K562 (cell line): Measurements from ENCODE around the gene RNPEPL1. TPM values are rescaled to one million over a fixed set of nuclear protein-coding genes. Genes with fewer than 3 reads are reported as not detected.
A peak's percentile ranks its signal among the peaks of the same experiment; 100 is the strongest.

Source experiments
- HDAC2 ChIP-seq: fragments of 450-650 bp; IDR thresholded peaks from 2 replicates; pipeline ENCODE4 v1.6.1; 2016; ENCODE audit warnings: mild to moderate bottlenecking
- MAZ ChIP-seq, 2 experiments: fragments of 450-650 bp in 1 of 2; sonication (generic) in 1 of 2; formaldehyde crosslinking; IDR thresholded peaks in 1 of 2; conservative IDR thresholded peaks in 1 of 2; 2 replicates each; pipeline versions ENCODE4 v1.4.0 to v1.5.0; 2020; ENCODE audit warnings: mild to moderate bottlenecking in 1 of 2, missing genetic modification reagents in 1 of 2
- PURB ChIP-seq: sonication (generic); formaldehyde crosslinking; IDR thresholded peaks from 2 replicates; pipeline ENCODE4 v1.9.0; 2021; ENCODE audit warnings: low read depth, mild to moderate bottlenecking, missing genetic modification reagents
- USF1 ChIP-seq: sonication (generic); formaldehyde crosslinking; IDR thresholded peaks from 2 replicates; pipeline ENCODE4 v1.9.0; 2022; ENCODE audit warnings: mild to moderate bottlenecking, missing genetic modification reagents
- XRCC3 ChIP-seq: fragments of 450-650 bp; IDR thresholded peaks from 2 replicates; pipeline ENCODE4 v1.6.1; 2017; ENCODE audit warnings: mild to moderate bottlenecking, moderate library complexity
- ZFP36 ChIP-seq: fragments of 150-350 bp; IDR thresholded peaks from 2 replicates; pipeline ENCODE4 v1.6.1; 2018; ENCODE audit warnings: low read length, low read depth; ENCODE audit not compliant: partially characterized antibody
- ZNF253 ChIP-seq: fragments of 250-450 bp; sonication (Bioruptor Pico); conservative IDR thresholded peaks from 2 replicates; pipeline ENCODE4 v1.6.1; 2021; ENCODE audit warnings: mild to moderate bottlenecking
- ZNF592 ChIP-seq: fragments of 450-650 bp; IDR thresholded peaks from 2 replicates; pipeline ENCODE4 v1.6.1; 2017; ENCODE audit warnings: antibody characterized with exemption, mild to moderate bottlenecking
- ZNF644 ChIP-seq: fragments of 200-800 bp; sonication (Bioruptor generic); IDR thresholded peaks from 2 replicates; pipeline ENCODE4 v1.6.1; 2016; ENCODE audit warnings: low read depth, missing genetic modification characterization, missing compliant biosample characterization
- polyA plus RNA-seq, 8 experiments: library from polyadenylated mRNA; depleted of rRNA in 4 of 8; stranded (reverse) in 5 of 8; unstranded in 3 of 8; fragments of >200 nt; fragmentation: Nextera tagmentation in 2 of 8; fragmentation: Illumina TruSeq in 1 of 8; extraction: Ambion mirVana in 2 of 8; extraction: Trizol in 1 of 8; gene quantifications; 2 replicates each; pipeline versions ENCODE4 v1.2.1 to v1.2.3, GENCODE V29; 2011 to 2014; ENCODE audit warnings: inconsistent platforms in 1 of 8, missing spikeins in 1 of 8
- total RNA-seq, 7 experiments: library from RNA; depleted of rRNA in 6 of 7; stranded (reverse); fragments of >200 nt in 6 of 7; fragmentation: Illumina TruSeq in 2 of 7; extraction: Trizol in 2 of 7; gene quantifications; 2 replicates each; pipeline versions ENCODE4 v1.2.1 to v1.2.3, GENCODE V29; 2011 to 2021; ENCODE audit warnings: low replicate concordance in 1 of 7
- TF ChIP-seq, protein P1 (sequence below), 3 experiments: fragments of 200-800 bp in 1 of 3; sonication (Bioruptor generic) in 1 of 3; sonication (generic) in 1 of 3; formaldehyde crosslinking in 1 of 3; IDR thresholded peaks; 2 replicates each; pipeline versions ENCODE4 v1.6.1 to v1.8.0; 2016 to 2022; ENCODE audit warnings: mild to moderate bottlenecking in 2 of 3, missing compliant biosample characterization in 2 of 3, missing genetic modification characterization in 2 of 3, missing genetic modification reagents in 1 of 3
- TF ChIP-seq, protein P2 (sequence below): fragments of 450-650 bp; IDR thresholded peaks from 2 replicates; pipeline ENCODE4 v1.6.1; 2016; ENCODE audit warnings: borderline replicate concordance
- TF ChIP-seq, protein P3 (sequence below), 2 experiments: IDR thresholded peaks; 2 replicates each; pipeline ENCODE4 v1.6.1; 2012; ENCODE audit warnings: improper control_type of control experiment in 2 of 2, low read depth in 2 of 2, low read length in 2 of 2, borderline replicate concordance in 1 of 2

Gene RNPEPL1
- total and polyA plus RNA-seq, 9 of the 15 experiments (the other 6 are each of a cell fraction or from before 2014, with no cell fraction given), result 0.07 to 38.7 (median 5.6) TPM

GRCh38 chr2:240604291-240604938 is 36.1 kb downstream of the RNPEPL1 start (continued):
- TF ChIP-seq MAZ (CRISPR knock-in tag; conservative IDR thresholded peaks at IDR 0.05 in 1 of 2, IDR thresholded peaks at IDR 0.05 in 1 of 2) (peak in 1 of 2 experiments; percentile 52; a peak in 1 of 4 replicates), ZNF644 (no peak), ZNF592 (no peak), ZNF253 (no peak), PURB (CRISPR knock-in tag) (no peak), XRCC3 (no peak), HDAC2 (0 out of 2 replicates have a peak, but pooled peaks have one; percentile 53), USF1 (CRISPR knock-in tag) (no peak), ZFP36 (no peak)
- TF ChIP-seq, protein P1, sequence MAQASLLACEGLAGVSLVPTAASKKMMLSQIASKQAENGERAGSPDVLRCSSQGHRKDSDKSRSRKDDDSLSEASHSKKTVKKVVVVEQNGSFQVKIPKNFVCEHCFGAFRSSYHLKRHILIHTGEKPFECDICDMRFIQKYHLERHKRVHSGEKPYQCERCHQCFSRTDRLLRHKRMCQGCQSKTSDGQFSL (CRISPR knock-in tag; IDR thresholded peaks at IDR 0.05), result no peak
- TF ChIP-seq, protein P1 (tag; IDR thresholded peaks at IDR 0.05), result no peak
- TF ChIP-seq, protein P2, sequence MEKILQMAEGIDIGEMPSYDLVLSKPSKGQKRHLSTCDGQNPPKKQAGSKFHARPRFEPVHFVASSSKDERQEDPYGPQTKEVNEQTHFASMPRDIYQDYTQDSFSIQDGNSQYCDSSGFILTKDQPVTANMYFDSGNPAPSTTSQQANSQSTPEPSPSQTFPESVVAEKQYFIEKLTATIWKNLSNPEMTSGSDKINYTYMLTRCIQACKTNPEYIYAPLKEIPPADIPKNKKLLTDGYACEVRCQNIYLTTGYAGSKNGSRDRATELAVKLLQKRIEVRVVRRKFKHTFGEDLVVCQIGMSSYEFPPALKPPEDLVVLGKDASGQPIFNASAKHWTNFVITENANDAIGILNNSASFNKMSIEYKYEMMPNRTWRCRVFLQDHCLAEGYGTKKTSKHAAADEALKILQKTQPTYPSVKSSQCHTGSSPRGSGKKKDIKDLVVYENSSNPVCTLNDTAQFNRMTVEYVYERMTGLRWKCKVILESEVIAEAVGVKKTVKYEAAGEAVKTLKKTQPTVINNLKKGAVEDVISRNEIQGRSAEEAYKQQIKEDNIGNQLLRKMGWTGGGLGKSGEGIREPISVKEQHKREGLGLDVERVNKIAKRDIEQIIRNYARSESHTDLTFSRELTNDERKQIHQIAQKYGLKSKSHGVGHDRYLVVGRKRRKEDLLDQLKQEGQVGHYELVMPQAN, result no peak
- TF ChIP-seq, protein P3, sequence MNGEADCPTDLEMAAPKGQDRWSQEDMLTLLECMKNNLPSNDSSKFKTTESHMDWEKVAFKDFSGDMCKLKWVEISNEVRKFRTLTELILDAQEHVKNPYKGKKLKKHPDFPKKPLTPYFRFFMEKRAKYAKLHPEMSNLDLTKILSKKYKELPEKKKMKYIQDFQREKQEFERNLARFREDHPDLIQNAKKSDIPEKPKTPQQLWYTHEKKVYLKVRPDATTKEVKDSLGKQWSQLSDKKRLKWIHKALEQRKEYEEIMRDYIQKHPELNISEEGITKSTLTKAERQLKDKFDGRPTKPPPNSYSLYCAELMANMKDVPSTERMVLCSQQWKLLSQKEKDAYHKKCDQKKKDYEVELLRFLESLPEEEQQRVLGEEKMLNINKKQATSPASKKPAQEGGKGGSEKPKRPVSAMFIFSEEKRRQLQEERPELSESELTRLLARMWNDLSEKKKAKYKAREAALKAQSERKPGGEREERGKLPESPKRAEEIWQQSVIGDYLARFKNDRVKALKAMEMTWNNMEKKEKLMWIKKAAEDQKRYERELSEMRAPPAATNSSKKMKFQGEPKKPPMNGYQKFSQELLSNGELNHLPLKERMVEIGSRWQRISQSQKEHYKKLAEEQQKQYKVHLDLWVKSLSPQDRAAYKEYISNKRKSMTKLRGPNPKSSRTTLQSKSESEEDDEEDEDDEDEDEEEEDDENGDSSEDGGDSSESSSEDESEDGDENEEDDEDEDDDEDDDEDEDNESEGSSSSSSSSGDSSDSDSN (IDR thresholded peaks at IDR 0.05; ENCODE audit: borderline replicate concordance in 1 of 2, low read depth in 2 of 2, low read length in 2 of 2), result 0 out of 4 replicates have a peak, but pooled peaks of 1 of the 2 experiments have one; percentile 60
